Breast epithelium (tissue), 3 donors: ENCODE results near the gene FBXO34.

Source experiments
- CTCF ChIP-seq, 3 donors: fragments of 450-650 bp; IDR thresholded peaks; one replicate each; pipeline ENCODE4 v1.5.1; 2016 to 2017; ENCODE audit warnings: antibody characterized with exemption in 3 of 3, mild to moderate bottlenecking in 3 of 3, moderate library complexity in 3 of 3
- POLR2A ChIP-seq: fragments of 450-650 bp; IDR thresholded peaks from one replicate; pipeline ENCODE4 v1.6.1; 2016; ENCODE audit warnings: antibody characterized with exemption, mild to moderate bottlenecking, moderate library complexity

- TF ChIP-seq POLR2A (no peak), CTCF (IDR thresholded peaks at IDR 0.05) (no peak)
Observed at GRCh38 chr14:55356913-55357312, 85.7 kb downstream of the FBXO34 start.
